GM10266 (cell line): ENCODE results near the gene KRTAP4-6.
A peak's percentile ranks its signal among the peaks of the same experiment; 100 is the strongest.
"Not testable (repeated sequence)": the region's sequence is repeated elsewhere in the genome, so short reads cannot be mapped to it uniquely, and the experiment has no call there.

ENCODE experiments used
- DNase-seq: peaks from one replicate; pipeline ENCODE4 v3.0.0; 2012; ENCODE audit errors: extremely low spot score
- CTCF ChIP-seq: IDR thresholded peaks from 2 replicates; pipeline ENCODE4 v1.5.1; 2012; ENCODE audit warnings: mild to moderate bottlenecking, low read depth; ENCODE audit not compliant: control insufficient read depth, insufficient read depth; ENCODE audit errors: missing control alignments

KRTAP4-6 gene

GRCh38 chr17:41144846-41145245, 4.5 kb upstream of the KRTAP4-6 start:
- TF ChIP-seq CTCF: no peak
- DNase-seq: no peak

GRCh38 chr17:41141361-41141760, 1.0 kb upstream of the KRTAP4-6 start:
- no peak for TF ChIP-seq CTCF
- no peak for DNase-seq

- not testable (repeated sequence) for DNase-seq
These were observed 479 bp downstream of the KRTAP4-6 start for GRCh38 chr17:41139865-41140264.

GRCh38 chr17:41133880-41134735, 6.2 kb downstream of the KRTAP4-6 start:
- no peak for TF ChIP-seq CTCF
- no peak for DNase-seq

- TF ChIP-seq CTCF: no peak
- peak; percentile 17 for DNase-seq
These were observed 8.4 kb downstream of the KRTAP4-6 start for GRCh38 chr17:41131979-41132378.

GRCh38 chr17:41127371-41127770, 13.0 kb downstream of the KRTAP4-6 start:
- DNase-seq: no peak
- no peak for TF ChIP-seq CTCF

GRCh38 chr17:41126412-41126811, 13.9 kb downstream of the KRTAP4-6 start:
- no peak for TF ChIP-seq CTCF
- no peak for DNase-seq

- DNase-seq: no peak
- no peak for TF ChIP-seq CTCF
These were observed 15.3 kb downstream of the KRTAP4-6 start for GRCh38 chr17:41125064-41125463.

- not testable (repeated sequence) for DNase-seq
These were observed 16.4 kb downstream of the KRTAP4-6 start, which contains the start of gene KRTAP4-12 for GRCh38 chr17:41123991-41124371. Gene KRTAP4-12 (minus strand): TSS chr17:41124182. CDS start chr17:41124122, 60 bp downstream.

GRCh38 chr17:41123292-41123990, 16.9 kb downstream of the KRTAP4-6 start:
- not testable (repeated sequence) for DNase-seq
